ENCODE data around the gene ZNF462. TPM values are rescaled to one million over a fixed set of nuclear protein-coding genes. Genes with fewer than 3 reads are reported as not detected.

The ZNF462 gene
- total and polyA plus RNA-seq, 2 of the 4 experiments (the other 2 are of a cell fraction): 6.1 to 18.8 TPM

DNA sequence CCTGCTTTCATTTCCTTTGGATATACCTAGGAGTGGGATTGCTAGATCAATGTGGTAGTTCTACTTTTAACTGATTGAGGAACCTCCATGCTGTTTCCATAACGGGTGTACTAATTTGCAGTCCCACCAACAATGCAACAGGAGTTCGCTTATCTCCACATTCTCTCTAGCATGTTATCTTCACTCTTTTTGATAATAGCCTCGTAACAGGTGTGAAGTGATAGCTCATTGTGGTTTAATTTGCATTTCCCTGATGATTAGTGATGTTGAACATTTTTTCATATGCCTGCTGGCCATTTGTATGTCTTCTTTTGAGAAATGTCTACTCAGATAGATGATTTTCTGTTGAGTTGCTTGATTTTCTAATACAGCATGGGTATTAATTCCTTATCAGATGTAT, 142.2 kb downstream of the ZNF462 start:
- Histone ChIP-seq H2BK120ac (ENCODE audit: low read depth, low read length) (no peak overlapping the region), H2AK9ac (replicated peaks; ENCODE audit: low read depth, low read length, poor library complexity) (no peak overlapping the region), H3K18ac (ENCODE audit: low read depth, low read length) (no peak overlapping the region), H3K36me3 (ENCODE audit: control insufficient read depth, insufficient read depth, low read length) (peaks cover 35% of the 10 kb centered on the region), H4K91ac (ENCODE audit: insufficient read depth, low read depth, low read length) (no peak overlapping the region), H3K4ac (ENCODE audit: low read depth, low read length) (no peak overlapping the region), H4K20me1 (ENCODE audit: insufficient read depth, low read length) (no peaks in the 10 kb centered on the region), H4K5ac (ENCODE audit: low read depth, low read length) (no peak overlapping the region), H3K56ac (ENCODE audit: extremely low read depth, insufficient read depth, low read length) (no peak overlapping the region), H3K9ac (ENCODE audit: low read depth, low read length) (no peak overlapping the region), H2AFZ (replicated peaks; ENCODE audit: low read length, poor library complexity) (no peak overlapping the region), H2BK20ac (ENCODE audit: low read depth, low read length) (no peak overlapping the region), H3K4me3 (ENCODE audit: insufficient read depth, low read depth, low read length) (no peak overlapping the region), H3K27ac (ENCODE audit: insufficient read depth, low read length) (no peak overlapping the region), H4K8ac (ENCODE audit: low read depth in 2 of 2, low read length in 2 of 2) (no peak overlapping the region), H3K4me1 (ENCODE audit: control insufficient read depth, insufficient read depth, low read length) (no peaks in the 10 kb centered on the region), H3K23ac (ENCODE audit: low read depth, low read length) (no peak overlapping the region), H2AK5ac (ENCODE audit: low read depth, low read length) (no peak overlapping the region), H3K9me3 (ENCODE audit: control insufficient read depth, insufficient read depth, low read length) (no peaks in the 10 kb centered on the region), H3K27me3 (ENCODE audit: control insufficient read depth, insufficient read depth, low read length) (no peaks in the 10 kb centered on the region), H3K9me1 (ENCODE audit: insufficient read depth, low read length) (no peaks in the 10 kb centered on the region), H3K14ac (replicated peaks; ENCODE audit: low read depth, low read length) (no peak overlapping the region), H3K79me1 (ENCODE audit: low read depth in 1 of 2, low read length in 2 of 2) (no peaks in the 10 kb centered on the region), H2BK5ac (ENCODE audit: low read depth, low read length, poor library complexity, severe bottlenecking) (no peak overlapping the region), H3K4me2 (ENCODE audit: low read depth, low read length) (no peak overlapping the region), H2BK15ac (ENCODE audit: low read depth, low read length) (no peak overlapping the region)
- intact Hi-C loops (cut with micrococcal nuclease): no loop called here
- in situ Hi-C loops (cut with MboI; ENCODE audit: low sequenced_read_pairs): no loop called here
- dilution Hi-C loops (cut with HindIII; ENCODE audit: low sequenced_read_pairs, unreplicated experiment): no loop called here
- ChIA-PET POLR2A (ENCODE audit: unreplicated experiment) (no interaction called here), CTCF (no interaction called here)
- no peak for DNase-seq
- BruUV-seq (replicated peaks): no TSS peak
- WGBS, 2 experiments (ENCODE audit: extremely low coverage in 2 of 2, insufficient read length in 1 of 2): no CpG with 5 or more reads among the region's 3 CpGs
- no peak for ATAC-seq (ENCODE audit: low read depth)
- TF ChIP-seq MAFK (IDR thresholded peaks at IDR 0.05; ENCODE audit: low read depth, low read length) (no peak), RFX5 (IDR thresholded peaks at IDR 0.05; ENCODE audit: low read depth, low read length) (no peak), CHD1 (IDR thresholded peaks at IDR 0.05; ENCODE audit: low read depth, low read length) (no peak), MXI1 (IDR thresholded peaks at IDR 0.05; ENCODE audit: borderline replicate concordance, low read depth, low read length) (no peak), CEBPB (IDR thresholded peaks at IDR 0.05; ENCODE audit: low read depth, low read length) (no peak), NFE2L2 (IDR thresholded peaks at IDR 0.05; ENCODE audit: low read depth, low read length) (no peak), MAZ (IDR thresholded peaks at IDR 0.05; ENCODE audit: borderline replicate concordance, low read depth, low read length) (no peak), RAD21 (IDR thresholded peaks at IDR 0.05; ENCODE audit: low read length) (no peak), FOS (IDR thresholded peaks at IDR 0.05; ENCODE audit: low read depth, low read length) (no peak), BHLHE40 (IDR thresholded peaks at IDR 0.05; ENCODE audit: low read depth, low read length) (no peak), POLR2A (IDR thresholded peaks at IDR 0.05; ENCODE audit: low read depth, low read length) (no peak), RCOR1 (IDR thresholded peaks at IDR 0.05; ENCODE audit: insufficient replicate concordance, low read length) (no peak)
- TF ChIP-seq, protein P1, sequence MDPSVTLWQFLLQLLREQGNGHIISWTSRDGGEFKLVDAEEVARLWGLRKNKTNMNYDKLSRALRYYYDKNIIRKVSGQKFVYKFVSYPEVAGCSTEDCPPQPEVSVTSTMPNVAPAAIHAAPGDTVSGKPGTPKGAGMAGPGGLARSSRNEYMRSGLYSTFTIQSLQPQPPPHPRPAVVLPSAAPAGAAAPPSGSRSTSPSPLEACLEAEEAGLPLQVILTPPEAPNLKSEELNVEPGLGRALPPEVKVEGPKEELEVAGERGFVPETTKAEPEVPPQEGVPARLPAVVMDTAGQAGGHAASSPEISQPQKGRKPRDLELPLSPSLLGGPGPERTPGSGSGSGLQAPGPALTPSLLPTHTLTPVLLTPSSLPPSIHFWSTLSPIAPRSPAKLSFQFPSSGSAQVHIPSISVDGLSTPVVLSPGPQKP (IDR thresholded peaks at IDR 0.05; ENCODE audit: borderline replicate concordance, low read depth, low read length): no peak
- TF ChIP-seq, protein P2, sequence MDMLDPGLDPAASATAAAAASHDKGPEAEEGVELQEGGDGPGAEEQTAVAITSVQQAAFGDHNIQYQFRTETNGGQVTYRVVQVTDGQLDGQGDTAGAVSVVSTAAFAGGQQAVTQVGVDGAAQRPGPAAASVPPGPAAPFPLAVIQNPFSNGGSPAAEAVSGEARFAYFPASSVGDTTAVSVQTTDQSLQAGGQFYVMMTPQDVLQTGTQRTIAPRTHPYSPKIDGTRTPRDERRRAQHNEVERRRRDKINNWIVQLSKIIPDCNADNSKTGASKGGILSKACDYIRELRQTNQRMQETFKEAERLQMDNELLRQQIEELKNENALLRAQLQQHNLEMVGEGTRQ (IDR thresholded peaks at IDR 0.05; ENCODE audit: low read depth, low read length): no peak
